ENCODE data around the gene ARMCX6.

GRCh38 chrX:101657495-101657894, 39.7 kb upstream of the ARMCX6 start:
- TF ChIP-seq, protein P1, sequence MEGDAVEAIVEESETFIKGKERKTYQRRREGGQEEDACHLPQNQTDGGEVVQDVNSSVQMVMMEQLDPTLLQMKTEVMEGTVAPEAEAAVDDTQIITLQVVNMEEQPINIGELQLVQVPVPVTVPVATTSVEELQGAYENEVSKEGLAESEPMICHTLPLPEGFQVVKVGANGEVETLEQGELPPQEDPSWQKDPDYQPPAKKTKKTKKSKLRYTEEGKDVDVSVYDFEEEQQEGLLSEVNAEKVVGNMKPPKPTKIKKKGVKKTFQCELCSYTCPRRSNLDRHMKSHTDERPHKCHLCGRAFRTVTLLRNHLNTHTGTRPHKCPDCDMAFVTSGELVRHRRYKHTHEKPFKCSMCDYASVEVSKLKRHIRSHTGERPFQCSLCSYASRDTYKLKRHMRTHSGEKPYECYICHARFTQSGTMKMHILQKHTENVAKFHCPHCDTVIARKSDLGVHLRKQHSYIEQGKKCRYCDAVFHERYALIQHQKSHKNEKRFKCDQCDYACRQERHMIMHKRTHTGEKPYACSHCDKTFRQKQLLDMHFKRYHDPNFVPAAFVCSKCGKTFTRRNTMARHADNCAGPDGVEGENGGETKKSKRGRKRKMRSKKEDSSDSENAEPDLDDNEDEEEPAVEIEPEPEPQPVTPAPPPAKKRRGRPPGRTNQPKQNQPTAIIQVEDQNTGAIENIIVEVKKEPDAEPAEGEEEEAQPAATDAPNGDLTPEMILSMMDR (IDR thresholded peaks at IDR 0.05) = no peak
- TF ChIP-seq EZH2 (IDR thresholded peaks at IDR 0.05; ENCODE audit: borderline replicate concordance, insufficient read depth, low read depth, low read length, poor library complexity, severe bottlenecking) = no peak
